ENCODE data around the gene MYO19.
"Not testable (repeated sequence)": the region's sequence is repeated elsewhere in the genome, so short reads cannot be mapped to it uniquely, and the experiment has no call there.

The MYO19 gene

DNA sequence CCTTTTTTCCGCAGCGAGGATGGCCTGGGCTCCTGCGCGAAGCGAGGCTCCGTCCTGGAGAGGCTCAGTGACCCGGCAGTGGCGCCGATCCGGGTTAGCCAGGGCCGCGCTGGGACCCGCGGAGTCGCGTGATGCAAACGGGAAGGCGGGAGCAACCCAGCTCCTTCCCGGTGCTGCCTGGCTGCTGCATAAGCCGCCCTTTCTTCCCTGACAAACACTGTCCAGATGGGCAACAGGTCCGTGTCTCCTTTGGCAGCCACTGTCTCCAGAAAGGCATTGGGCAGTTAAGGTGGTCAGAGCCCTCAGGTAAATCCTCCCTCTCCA is 69.9 kb downstream of the MYO19 start:
- Histone ChIP-seq H3K4me3 (ENCODE audit: low read length) (no peak overlapping the region), H3K27me3 (ENCODE audit: control insufficient read depth, insufficient read depth, low read length) (peaks cover 45% of the 10 kb centered on the region), H3K9me3 (ENCODE audit: control insufficient read depth, low read length) (no peaks in the 10 kb centered on the region), H3K36me3 (ENCODE audit: control insufficient read depth, insufficient read depth, low read length) (no peaks in the 10 kb centered on the region), H3K9ac (ENCODE audit: low read length) (no peak overlapping the region), H3K4me1 (ENCODE audit: control insufficient read depth, insufficient read depth, low read length) (no peaks in the 10 kb centered on the region)

DNA sequence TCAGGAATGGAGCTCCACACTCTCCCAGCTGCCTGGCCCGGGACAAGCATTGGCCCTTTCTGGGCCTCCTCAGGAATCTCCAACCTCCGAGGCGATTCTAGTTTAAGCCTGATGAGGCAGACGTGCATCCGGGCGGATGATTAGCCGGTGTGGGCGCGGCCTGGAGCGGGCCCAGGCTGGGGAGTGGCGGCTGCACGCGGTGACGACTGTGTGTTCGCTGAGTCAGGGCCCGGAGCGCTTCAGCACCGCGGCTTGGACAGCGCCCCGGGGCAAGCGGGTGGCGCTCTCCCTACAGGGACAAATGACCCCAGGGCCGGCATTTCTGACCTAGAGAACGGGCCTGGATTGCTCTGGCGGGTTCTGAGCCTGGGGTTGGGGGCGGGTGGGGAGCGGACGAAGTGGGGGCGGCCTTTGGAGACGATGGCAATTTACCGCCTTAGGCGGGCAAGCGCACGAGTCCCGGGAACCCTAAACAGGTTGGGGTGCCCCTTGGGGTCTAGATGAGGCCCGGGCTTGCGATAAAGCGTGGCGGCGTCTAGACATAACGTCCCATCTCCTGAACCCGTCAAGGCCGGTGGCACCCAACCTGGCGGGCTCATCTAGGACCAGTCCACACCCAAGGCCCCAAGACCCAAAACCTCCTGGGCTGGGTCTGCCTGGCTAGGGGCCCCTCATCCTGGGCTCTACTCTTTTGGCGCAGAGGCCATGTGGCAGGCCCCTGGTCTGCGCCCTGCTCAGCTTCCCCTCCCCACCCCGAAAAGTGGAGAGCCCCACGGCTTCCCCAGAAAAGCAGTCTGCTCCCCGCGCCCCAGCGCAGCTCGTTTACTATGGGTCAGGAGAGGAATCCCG is 70.5 kb downstream of the MYO19 start:
- no peaks in the 10 kb centered on the region for H3K9me3 ChIP-seq (ENCODE audit: control insufficient read depth, low read length)
- H3K27me3 ChIP-seq (ENCODE audit: control insufficient read depth, insufficient read depth, low read length), result peaks cover 40% of the 10 kb centered on the region
- no peak overlapping the region for H3K4me3 ChIP-seq (ENCODE audit: low read length)
- H3K9ac ChIP-seq (ENCODE audit: low read length), result no peak overlapping the region
- no peaks in the 10 kb centered on the region for H3K36me3 ChIP-seq (ENCODE audit: control insufficient read depth, insufficient read depth, low read length)
- no peaks in the 10 kb centered on the region for H3K4me1 ChIP-seq (ENCODE audit: control insufficient read depth, insufficient read depth, low read length)

DNA sequence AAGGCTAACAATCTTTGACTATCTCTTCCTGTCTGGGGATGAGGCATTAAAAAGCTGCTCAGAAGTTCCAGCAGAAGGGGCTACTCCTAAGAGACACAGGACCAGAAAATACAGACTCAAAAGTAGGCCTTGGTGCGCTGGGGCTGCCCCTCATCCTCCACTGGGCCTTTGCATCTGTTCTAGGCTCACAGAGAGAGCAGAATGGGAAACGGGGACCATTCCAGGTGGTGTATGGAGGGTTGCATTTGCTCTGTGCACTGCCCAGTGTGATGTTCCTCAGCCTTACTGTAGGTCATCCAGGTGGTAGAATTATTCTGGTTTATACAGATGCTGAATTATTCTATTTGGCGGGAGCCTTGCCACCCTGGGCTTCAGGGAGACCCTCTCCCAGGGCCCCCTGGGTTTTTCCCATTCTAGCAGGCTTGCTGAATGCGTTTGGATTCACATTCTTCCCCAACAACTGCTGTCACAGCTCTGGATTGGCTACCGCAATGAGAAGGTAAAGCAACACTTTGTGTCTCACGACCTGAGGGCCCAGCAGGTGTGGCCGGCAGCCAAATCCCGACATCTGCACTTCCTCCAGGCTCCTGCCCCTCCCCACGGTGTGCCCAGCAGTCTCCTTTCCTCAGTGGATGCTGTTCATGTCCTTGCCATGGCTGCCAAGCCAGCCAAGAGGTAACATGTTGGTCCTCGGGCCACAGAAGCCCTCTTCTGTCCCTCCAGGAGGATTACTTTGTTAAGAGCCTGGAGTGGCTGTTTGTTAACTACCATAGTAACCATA is 73.1 kb downstream of the MYO19 start:
- Histone ChIP-seq H3K4me1 (ENCODE audit: control insufficient read depth, insufficient read depth, low read length) (no peaks in the 10 kb centered on the region), H3K27me3 (ENCODE audit: control insufficient read depth, insufficient read depth, low read length) (peaks cover 38% of the 10 kb centered on the region)

GRCh38 chr17:36460265-36460937 is 74.3 kb downstream of the MYO19 start:
- Histone ChIP-seq H3K27me3 (ENCODE audit: control insufficient read depth, insufficient read depth, low read length) (peaks cover 33% of the 10 kb centered on the region), H3K9me3 (ENCODE audit: control insufficient read depth, low read length) (no peaks in the 10 kb centered on the region), H3K4me3 (ENCODE audit: low read length) (no peak overlapping the region), H3K4me1 (ENCODE audit: control insufficient read depth, insufficient read depth, low read length) (no peaks in the 10 kb centered on the region), H3K9ac (ENCODE audit: low read length) (no peak overlapping the region), H3K36me3 (ENCODE audit: control insufficient read depth, insufficient read depth, low read length) (no peaks in the 10 kb centered on the region)

More for the DNA sequence above, 73.1 kb downstream of the MYO19 start:
- no peak overlapping the region for H3K9ac ChIP-seq (ENCODE audit: low read length)
- H3K4me3 ChIP-seq (ENCODE audit: low read length), result no peak overlapping the region
- H3K36me3 ChIP-seq (ENCODE audit: control insufficient read depth, insufficient read depth, low read length), result no peaks in the 10 kb centered on the region
- no peaks in the 10 kb centered on the region for H3K9me3 ChIP-seq (ENCODE audit: control insufficient read depth, low read length)

DNA sequence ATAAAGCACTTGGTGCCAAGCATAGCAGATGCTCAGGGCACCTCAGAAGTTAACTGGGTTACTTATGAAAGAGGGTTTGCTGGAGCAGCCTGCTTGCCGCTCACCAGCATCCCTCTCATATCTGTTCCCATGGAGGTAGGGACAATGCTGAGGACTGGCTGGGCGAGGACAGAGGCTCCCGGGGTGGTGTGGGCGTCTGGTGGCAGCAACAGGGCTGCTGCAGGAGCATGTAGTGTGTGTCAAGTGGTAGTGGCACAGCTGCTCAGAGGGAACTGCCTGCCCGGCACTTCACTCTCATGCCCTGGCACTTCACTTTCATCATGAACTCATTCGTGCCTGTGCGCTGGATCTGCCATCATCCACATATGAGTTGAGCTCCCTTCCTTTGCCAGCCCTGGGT is 75.1 kb downstream of the MYO19 start:
- peaks cover 25% of the 10 kb centered on the region for H3K27me3 ChIP-seq (ENCODE audit: control insufficient read depth, insufficient read depth, low read length)
- no peak overlapping the region for H3K9ac ChIP-seq (ENCODE audit: low read length)
- no peak overlapping the region for H3K4me3 ChIP-seq (ENCODE audit: low read length)

DNA sequence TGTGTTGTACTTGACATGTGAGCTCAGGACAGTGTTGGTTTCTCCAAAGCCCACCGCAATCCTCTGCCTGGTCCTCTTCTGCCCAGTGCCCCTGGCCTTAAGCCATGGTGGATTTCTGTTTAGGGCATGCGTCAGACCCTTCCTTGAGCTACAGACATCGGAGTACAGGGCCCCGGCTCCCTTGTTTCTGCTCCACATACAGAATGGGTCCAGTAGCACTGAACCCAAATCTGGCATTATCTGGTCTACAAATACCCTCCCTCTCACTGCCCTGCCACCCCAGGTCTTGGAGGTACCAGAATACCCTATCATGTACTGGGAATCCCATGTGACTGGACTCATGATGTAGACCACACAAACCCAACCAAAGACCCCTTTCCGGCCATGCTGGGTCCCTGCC is 75.6 kb downstream of the MYO19 start:
- H3K9ac ChIP-seq (ENCODE audit: low read length), result no peak overlapping the region
- H3K4me1 ChIP-seq (ENCODE audit: control insufficient read depth, insufficient read depth, low read length), result no peaks in the 10 kb centered on the region
- H3K27me3 ChIP-seq (ENCODE audit: control insufficient read depth, insufficient read depth, low read length), result peaks cover 21% of the 10 kb centered on the region
- H3K4me3 ChIP-seq (ENCODE audit: low read length), result no peak overlapping the region
- no peaks in the 10 kb centered on the region for H3K9me3 ChIP-seq (ENCODE audit: control insufficient read depth, low read length)
- no peaks in the 10 kb centered on the region for H3K36me3 ChIP-seq (ENCODE audit: control insufficient read depth, insufficient read depth, low read length)

More for the DNA sequence above, 75.1 kb downstream of the MYO19 start:
- no peaks in the 10 kb centered on the region for H3K9me3 ChIP-seq (ENCODE audit: control insufficient read depth, low read length)
- no peaks in the 10 kb centered on the region for H3K4me1 ChIP-seq (ENCODE audit: control insufficient read depth, insufficient read depth, low read length)
- H3K36me3 ChIP-seq (ENCODE audit: control insufficient read depth, insufficient read depth, low read length), result no peaks in the 10 kb centered on the region

- H3K4me1 ChIP-seq (ENCODE audit: control insufficient read depth, insufficient read depth, low read length); H3K4me3 ChIP-seq (ENCODE audit: low read length); H3K36me3 ChIP-seq (ENCODE audit: control insufficient read depth, insufficient read depth, low read length); H3K9me3 ChIP-seq (ENCODE audit: control insufficient read depth, low read length); H3K9ac ChIP-seq (ENCODE audit: low read length): not testable (repeated sequence)
- H3K27me3 ChIP-seq (ENCODE audit: control insufficient read depth, insufficient read depth, low read length), result peaks cover 13% of the 10 kb centered on the region
Observed at GRCh38 chr17:36457701-36458100, 77.0 kb downstream of the MYO19 start.

DNA sequence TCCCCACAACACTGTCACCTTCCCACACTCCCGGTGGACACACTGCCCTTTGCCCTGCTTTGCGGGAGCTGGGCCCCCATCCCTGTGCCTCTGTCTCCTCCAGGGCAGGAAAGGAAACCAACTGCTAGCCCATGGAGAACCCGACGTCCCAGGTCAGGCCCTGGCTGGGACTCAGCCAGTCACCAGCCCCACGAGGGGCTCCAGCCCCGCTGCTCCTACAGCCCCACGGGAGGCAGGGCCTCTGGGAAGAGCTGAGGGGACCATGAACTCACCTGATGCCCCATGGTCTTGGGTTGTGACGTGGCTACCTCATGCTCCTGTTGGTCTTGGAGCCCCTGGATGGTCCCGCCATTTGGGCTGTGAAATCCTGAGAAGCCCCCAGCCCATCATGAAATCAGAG is 81.8 kb downstream of the MYO19 start:
- not testable (repeated sequence) for H3K36me3 ChIP-seq (ENCODE audit: control insufficient read depth, insufficient read depth, low read length); H3K4me3 ChIP-seq (ENCODE audit: low read length); H3K9me3 ChIP-seq (ENCODE audit: control insufficient read depth, low read length); H3K4me1 ChIP-seq (ENCODE audit: control insufficient read depth, insufficient read depth, low read length); H3K9ac ChIP-seq (ENCODE audit: low read length); H3K27me3 ChIP-seq (ENCODE audit: control insufficient read depth, insufficient read depth, low read length)

DNA sequence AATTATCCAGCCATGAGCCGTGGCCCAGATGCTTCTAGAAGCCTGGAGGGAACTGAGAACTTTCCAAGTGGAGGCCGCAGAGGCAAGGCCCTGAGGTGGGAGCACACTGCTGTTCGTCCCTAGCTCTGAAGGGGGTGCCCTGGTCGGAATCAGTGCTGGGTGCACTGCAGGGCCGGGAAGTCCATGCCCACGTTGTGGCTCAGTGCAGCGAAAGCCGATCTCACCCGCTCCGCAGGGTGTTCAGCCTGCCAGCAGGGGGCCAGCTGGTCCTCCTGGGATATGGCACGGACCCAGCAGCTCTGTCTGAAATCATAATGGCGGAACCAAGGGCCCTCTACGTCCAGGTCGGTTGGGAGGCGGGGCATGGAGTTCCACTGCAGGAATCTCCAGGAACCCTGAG is 84.7 kb downstream of the MYO19 start:
- H3K27me3 ChIP-seq (ENCODE audit: control insufficient read depth, insufficient read depth, low read length); H3K4me3 ChIP-seq (ENCODE audit: low read length); H3K36me3 ChIP-seq (ENCODE audit: control insufficient read depth, insufficient read depth, low read length); H3K4me1 ChIP-seq (ENCODE audit: control insufficient read depth, insufficient read depth, low read length); H3K9me3 ChIP-seq (ENCODE audit: control insufficient read depth, low read length); H3K9ac ChIP-seq (ENCODE audit: low read length): not testable (repeated sequence)

Measured in mucosa of stomach (tissue), 1 donor.